Neuronal stem cell (in vitro differentiated cells): ENCODE data around the gene TRAPPC3.
A peak's percentile ranks its signal among the peaks of the same experiment; 100 is the strongest.

Experiments
- DNase-seq: peaks from one replicate; pipeline ENCODE4 v3.0.0-alpha.2; 2013; ENCODE audit warnings: low spot score
- H2AFZ ChIP-seq: one replicate; pipeline ENCODE4 v1.6.1; 2013; ENCODE audit warnings: mild to moderate bottlenecking, low read length, inconsistent platforms
- H2AK5ac ChIP-seq: 2 replicates; pipeline ENCODE4 v1.6.1; 2013; ENCODE audit warnings: low read depth, mild to moderate bottlenecking, inconsistent platforms, low read length, moderate library complexity, mixed read lengths
- H2BK120ac ChIP-seq: 2 replicates; pipeline ENCODE4 v1.6.1; 2013; ENCODE audit warnings: low read depth, mild to moderate bottlenecking, inconsistent platforms, low read length, moderate library complexity, mixed read lengths
- H2BK12ac ChIP-seq: one replicate; pipeline ENCODE4 v1.6.1; 2013; ENCODE audit warnings: low read length, inconsistent platforms
- H2BK15ac ChIP-seq: 2 replicates; pipeline ENCODE4 v1.6.1; 2013; ENCODE audit warnings: mild to moderate bottlenecking, low read length, inconsistent platforms, mixed read lengths
- H2BK5ac ChIP-seq: one replicate; pipeline ENCODE4 v1.6.1; 2013; ENCODE audit warnings: inconsistent platforms, mild to moderate bottlenecking, low read length, moderate library complexity
- H3K14ac ChIP-seq: one replicate; pipeline ENCODE4 v1.6.1; 2013; ENCODE audit warnings: low read length, inconsistent platforms
- H3K18ac ChIP-seq: 2 replicates; pipeline ENCODE4 v1.6.1; 2013; ENCODE audit warnings: low read length, inconsistent platforms
- H3K23ac ChIP-seq: 2 replicates; pipeline ENCODE4 v1.6.1; 2013; ENCODE audit warnings: low read depth, mild to moderate bottlenecking, mixed read lengths, low read length, inconsistent platforms; ENCODE audit not compliant: poor library complexity
- H3K27ac ChIP-seq: replicated peaks from 3 replicates; pipeline ENCODE4 v1.5.1; 2013; ENCODE audit warnings: low read length, inconsistent platforms
- H3K27me3 ChIP-seq, 3 experiments: 2 replicates each; pipeline ENCODE4 v1.6.1; 2013; ENCODE audit warnings: low read length in 3 of 3, mild to moderate bottlenecking in 2 of 3, inconsistent platforms in 1 of 3, low read depth in 1 of 3, mixed read lengths in 1 of 3, moderate library complexity in 1 of 3; ENCODE audit not compliant: control insufficient read depth in 3 of 3, insufficient read depth in 3 of 3
- H3K36me3 ChIP-seq, 2 donors: replicated peaks in 1 of 2; 2 replicates each; pipeline ENCODE4 v1.6.1; 2013; ENCODE audit warnings: low read length in 2 of 2; ENCODE audit not compliant: control insufficient read depth in 2 of 2, insufficient read depth in 2 of 2
- H3K4ac ChIP-seq: 2 replicates; pipeline ENCODE4 v1.6.1; 2013; ENCODE audit warnings: inconsistent platforms, mild to moderate bottlenecking, low read length, moderate library complexity
- H3K4me1 ChIP-seq, 2 donors: 1 replicate in 1 of 2; 2 replicates in 1 of 2; pipeline ENCODE4 v1.6.1; 2013; ENCODE audit warnings: low read length in 2 of 2, low read depth in 1 of 2; ENCODE audit not compliant: control insufficient read depth in 2 of 2, insufficient read depth in 1 of 2
- H3K4me2 ChIP-seq: one replicate; pipeline ENCODE4 v1.6.1; 2013; ENCODE audit warnings: mild to moderate bottlenecking, low read length, inconsistent platforms; ENCODE audit not compliant: insufficient read depth, poor library complexity, severe bottlenecking
- H3K4me3 ChIP-seq, 2 donors: 2 replicates each; pipeline ENCODE4 v1.5.1; 2013; ENCODE audit warnings: low read length in 2 of 2, mild to moderate bottlenecking in 2 of 2, inconsistent platforms in 1 of 2, moderate library complexity in 1 of 2
- H3K79me1 ChIP-seq: one replicate; pipeline ENCODE4 v1.6.1; 2013; ENCODE audit warnings: low read depth, mild to moderate bottlenecking, inconsistent platforms, low read length, moderate library complexity
- H3K9ac ChIP-seq: one replicate; pipeline ENCODE4 v1.6.1; 2013; ENCODE audit warnings: mild to moderate bottlenecking, low read depth, low read length, inconsistent platforms; ENCODE audit not compliant: poor library complexity
- H3K9me3 ChIP-seq, 2 donors: replicated peaks in 1 of 2; 2 replicates each; pipeline versions ENCODE3 to v1.6.1; 2013; ENCODE audit warnings: low read length in 2 of 2, mild to moderate bottlenecking in 2 of 2, inconsistent platforms in 1 of 2, low read depth in 1 of 2, mixed read lengths in 1 of 2, moderate library complexity in 1 of 2; ENCODE audit not compliant: control insufficient read depth in 2 of 2, insufficient read depth in 1 of 2
- H4K8ac ChIP-seq: one replicate; pipeline ENCODE4 v1.6.1; 2013; ENCODE audit warnings: low read depth, mild to moderate bottlenecking, inconsistent platforms, low read length, moderate library complexity
- H4K91ac ChIP-seq: one replicate; pipeline ENCODE4 v1.6.1; 2013; ENCODE audit warnings: low read length, low read depth, mild to moderate bottlenecking, inconsistent platforms; ENCODE audit not compliant: poor library complexity
- WGBS, 2 donors: extraction: QIAGEN DNeasy Blood & Tissue Kit; methylation state at CpG; one replicate each; pipeline ENCODE4 v1.1.7; 2013; ENCODE audit warnings: missing lambda C conversion rate in 2 of 2, mixed read lengths in 1 of 2; ENCODE audit not compliant: insufficient read length in 2 of 2, insufficient replicate concordance in 1 of 2; ENCODE audit errors: extremely low coverage in 2 of 2; 5-methylcytosine and 5-hydroxymethylcytosine counted together

Gene TRAPPC3

GRCh38 chr1:36155408-36156328 is 6.4 kb upstream of the TRAPPC3 start, which contains the start of gene MAP7D1:
TSS of gene MAP7D1 (plus strand) at chr1:36156160. CDS start at chr1:36156418, 258 bp downstream.
- Histone ChIP-seq H3K79me1 (peaks cover 7% of the 10 kb centered on the region), H2BK15ac (peak within 1 kb of the TSS; percentile 91), H4K8ac (peak within 1 kb of the TSS; percentile 67), H3K36me3 (peaks cover 12 to 27% of the 10 kb centered on the region in 2 donors), H3K27ac (peak within 1 kb of the TSS; percentile 100), H3K18ac (peak within 1 kb of the TSS; percentile 99), H2AFZ (peak within 1 kb of the TSS; percentile 86), H3K4me3 (peak within 1 kb of the TSS; percentile 69 to 92), H3K27me3 (no peaks in the 10 kb centered on the region), H2BK120ac (peak within 1 kb of the TSS; percentile 95), H3K9ac (peak within 1 kb of the TSS; percentile 98), H3K9me3 (no peaks in the 10 kb centered on the region), H2BK5ac (peak within 1 kb of the TSS; percentile 99), H3K23ac (peak within 1 kb of the TSS; percentile 85), H2AK5ac (peak within 1 kb of the TSS; percentile 98), H3K4ac (peak within 1 kb of the TSS; percentile 91), H3K14ac (peak within 1 kb of the TSS; percentile 87), H3K4me1 (peaks cover 33 to 34% of the 10 kb centered on the region in 2 donors), H4K91ac (peak within 1 kb of the TSS; percentile 94), H3K4me2 (peak within 1 kb of the TSS; percentile 88), H2BK12ac (peak within 1 kb of the TSS; percentile 85)
- peak; percentile 85 for DNase-seq
- WGBS, 2 donors, result no CpG with 5 or more reads among the region's 88 CpGs

DNA sequence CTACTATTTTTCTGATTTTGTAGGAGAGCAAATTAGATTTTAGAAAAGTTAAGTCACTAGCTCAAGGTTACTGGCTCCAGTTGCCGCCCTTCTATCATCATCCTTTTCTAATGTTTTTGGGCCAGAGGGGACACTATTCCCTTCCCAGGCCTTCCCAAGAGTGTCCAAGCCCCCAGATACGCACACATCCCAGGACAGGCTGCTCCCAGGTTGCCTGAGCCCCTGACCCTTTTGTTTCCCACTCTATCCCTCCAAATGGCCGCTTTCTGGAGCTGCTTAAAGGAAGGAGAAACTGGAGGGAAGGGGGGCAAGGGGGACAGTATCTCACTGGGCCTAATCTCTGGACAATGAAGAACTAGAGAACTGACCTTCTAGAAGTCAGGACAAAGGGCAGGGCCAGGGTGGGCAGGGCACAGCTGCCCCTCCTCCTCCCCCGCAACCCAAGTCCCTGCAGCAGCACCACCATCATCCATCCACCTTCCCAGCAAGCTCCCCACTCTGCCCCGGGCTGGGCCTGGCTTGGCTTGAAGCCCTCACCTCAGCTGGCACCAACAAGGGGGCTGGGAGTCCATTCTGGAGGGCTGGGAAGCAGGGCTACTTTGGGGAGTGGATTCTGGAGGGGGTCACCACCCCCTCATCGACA is 5.6 kb upstream of the TRAPPC3 start:
- Histone ChIP-seq H3K36me3 (peaks cover 9 to 24% of the 10 kb centered on the region in 2 donors), H3K9ac (peak overlapping the region; percentile 83), H3K4me3 (peak overlapping the region; percentile 69 to 77), H3K18ac (peak overlapping the region; percentile 99), H3K9me3 (no peaks in the 10 kb centered on the region), H3K79me1 (peaks cover 7% of the 10 kb centered on the region), H3K27ac (peak overlapping the region; percentile 100), H2BK5ac (peak overlapping the region; percentile 99), H4K91ac (no peak overlapping the region), H3K4ac (no peak overlapping the region), H2AK5ac (peak overlapping the region; percentile 98), H3K4me1 (peaks cover 36 to 37% of the 10 kb centered on the region in 2 donors), H3K27me3 (no peaks in the 10 kb centered on the region), H3K4me2 (peak overlapping the region; percentile 88), H3K23ac (peak overlapping the region; percentile 76), H2AFZ (peak overlapping the region; percentile 86), H2BK12ac (no peak overlapping the region), H4K8ac (no peak overlapping the region), H3K14ac (no peak overlapping the region), H2BK120ac (peak overlapping the region; percentile 95), H2BK15ac (peak overlapping the region; percentile 87)
- peak; percentile 84 for DNase-seq
- no CpG with 5 or more reads among the region's 6 CpGs for WGBS, 2 donors

- Histone ChIP-seq H3K23ac (no peak overlapping the region), H3K9me3 (no peaks in the 10 kb centered on the region), H2BK15ac (peak overlapping the region; percentile 71), H4K91ac (no peak overlapping the region), H3K4ac (peak overlapping the region; percentile 41), H3K4me2 (no peak overlapping the region), H3K27ac (peak overlapping the region; percentile 100), H2AFZ (peak overlapping the region; percentile 86), H3K27me3 (no peaks in the 10 kb centered on the region), H3K14ac (no peak overlapping the region), H4K8ac (no peak overlapping the region), H2BK120ac (peak overlapping the region; percentile 48), H2BK5ac (no peak overlapping the region), H3K4me1 (peaks cover 38 to 40% of the 10 kb centered on the region in 2 donors), H3K9ac (no peak overlapping the region), H3K18ac (peak overlapping the region; percentile 76), H3K36me3 (peaks cover 3 to 18% of the 10 kb centered on the region in 2 donors), H3K79me1 (peaks cover 5% of the 10 kb centered on the region), H3K4me3 (peak overlapping the region in 1 of 2 donors; percentile 69), H2AK5ac (peak overlapping the region; percentile 70), H2BK12ac (peak overlapping the region; percentile 98)
- no CpG with 5 or more reads among the region's 6 CpGs for WGBS, 2 donors
- DNase-seq, result no peak
Measured at GRCh38 chr1:36154335-36154734, 5.0 kb upstream of the TRAPPC3 start.

DNA sequence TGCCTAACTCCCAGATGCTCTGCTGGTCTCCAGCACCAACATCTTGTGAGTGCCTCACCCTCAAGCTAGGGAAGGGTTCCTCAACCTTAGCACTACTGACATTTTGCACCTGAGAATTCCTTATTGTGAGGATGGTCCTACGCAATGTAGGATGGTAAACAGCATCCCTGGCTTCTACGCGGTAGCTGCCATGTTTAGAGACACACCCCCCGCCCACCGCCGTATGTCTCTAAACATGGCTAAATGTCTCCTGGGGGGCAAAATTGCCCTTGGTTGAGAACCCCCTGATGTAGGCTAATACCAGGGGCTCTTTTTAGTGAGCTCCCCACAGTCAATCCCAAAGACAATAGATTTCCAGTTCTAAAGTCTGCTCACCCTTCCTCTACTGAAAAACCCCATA is 4.2 kb upstream of the TRAPPC3 start:
- Histone ChIP-seq H3K27ac (no peak overlapping the region), H3K36me3 (peaks cover 2 to 12% of the 10 kb centered on the region in 2 donors), H2AK5ac (no peak overlapping the region), H3K9ac (no peak overlapping the region), H3K27me3 (no peaks in the 10 kb centered on the region), H2BK5ac (no peak overlapping the region), H4K91ac (no peak overlapping the region), H3K23ac (no peak overlapping the region), H2BK12ac (no peak overlapping the region), H3K4ac (no peak overlapping the region), H3K4me1 (peaks cover 41 to 42% of the 10 kb centered on the region in 2 donors), H3K14ac (no peak overlapping the region), H3K79me1 (peaks cover 4% of the 10 kb centered on the region), H3K4me3 (no peak overlapping the region), H3K9me3 (no peaks in the 10 kb centered on the region), H4K8ac (no peak overlapping the region), H3K18ac (no peak overlapping the region), H2AFZ (no peak overlapping the region), H3K4me2 (no peak overlapping the region), H2BK15ac (no peak overlapping the region), H2BK120ac (no peak overlapping the region)
- WGBS, 2 donors, result no CpG with 5 or more reads among the region's 6 CpGs
- no peak for DNase-seq
